Measurements from ENCODE around the gene CTDP1.
"Not testable (repeated sequence)": the region's sequence is repeated elsewhere in the genome, so short reads cannot be mapped to it uniquely, and the experiment has no call there.

- TF ChIP-seq CTCF (conservative IDR thresholded peaks at IDR 0.05 in 1 of 2, IDR thresholded peaks at IDR 0.05 in 1 of 2; ENCODE audit: extremely low read depth in 1 of 2, insufficient read depth in 1 of 2, low read depth in 1 of 2, low read length in 2 of 2); EZH2 (IDR thresholded peaks at IDR 0.05; ENCODE audit: borderline replicate concordance, low read length): not testable (repeated sequence)
Observed at GRCh38 chr18:79731881-79732720, 52.5 kb downstream of the CTDP1 start.

Measured in mammary epithelial cell (primary cell).